Activated CD8-positive, alpha-beta T cell treated with anti-CD3 and anti-CD28 coated beads for 36 hours (primary cell): ENCODE data around the gene CD4. TPM values are rescaled to one million over a fixed set of nuclear protein-coding genes. Genes with fewer than 3 reads are reported as not detected.

ENCODE experiments used
- ATAC-seq: fragments of 200-7000 bp; cut with Tn5 transposase; one replicate; pipeline ENCODE4 v1.10.0; 2021; ENCODE audit warnings: mild to moderate bottlenecking, moderate library complexity
- CTCF ChIA-PET: fragments of 350-600 bp; sonication (Branson Sonifier 250); formaldehyde crosslinking; loops from one replicate; lab custom pipeline; 2021; ENCODE audit warnings: antibody characterized with exemption; lab: Charles Lee
- POLR2A ChIA-PET: fragments of 350-600 bp; sonication (Branson Sonifier 250); formaldehyde crosslinking; loops from one replicate; lab custom pipeline; 2021; ENCODE audit warnings: antibody characterized with exemption; lab: Charles Lee
- DNase-seq: peaks from one replicate; pipeline ENCODE4 v3.0.0-alpha.2; 2020
- H3K27ac Mint-ChIP-seq: one replicate; pipeline ENCODE4 v1.8.0; 2021; ENCODE audit warnings: mild to moderate bottlenecking, mixed read lengths
- H3K27me3 Mint-ChIP-seq: one replicate; pipeline ENCODE4 v1.8.0; 2021; ENCODE audit warnings: mixed read lengths
- H3K36me3 Mint-ChIP-seq: one replicate; pipeline ENCODE4 v1.8.0; 2021; ENCODE audit warnings: low read depth, mixed read lengths
- H3K4me1 Mint-ChIP-seq: one replicate; pipeline ENCODE4 v1.8.0; 2021; ENCODE audit warnings: low read depth, mixed read lengths
- H3K4me3 Mint-ChIP-seq: one replicate; pipeline ENCODE4 v1.8.0; 2021; ENCODE audit warnings: mild to moderate bottlenecking, moderate library complexity, mixed read lengths
- H3K9me3 Mint-ChIP-seq: one replicate; pipeline ENCODE4 v1.8.0; 2021; ENCODE audit warnings: mixed read lengths
- CTCF ChIP-seq: fragments of 200-600 bp; IDR thresholded peaks from one replicate; pipeline ENCODE4 v1.8.0; 2022; ENCODE audit warnings: antibody characterized with exemption, mild to moderate bottlenecking
- intact Hi-C: fragments of 100-400 bp; cut with micrococcal nuclease; formaldehyde crosslinking; loops from one replicate; pipeline ENCODE4 v1.10.0; 2022
- total RNA-seq, 2 experiments: library from RNA; stranded (reverse); gene quantifications; one replicate each; pipeline ENCODE4 v1.2.3, GENCODE V29; 2021

CD4 gene
- total RNA-seq, 2 experiments from 2014 or later, result 11.1 to 14.1 TPM

- CTCF ChIA-PET, result interaction anchor here (0.7 to 16.4 kb wide), 34 partner anchors 9 to 357 kb away, joined by 3 to 341 read pairs (median 7); partner anchors contain the start of genes C1RL, CD4, CDCA3 and COPS7A
- Mint-ChIP-seq H3K4me1 (peaks cover 20% of the 10 kb centered on the region), H3K9me3 (no peaks in the 10 kb centered on the region), H3K27me3 (no peaks in the 10 kb centered on the region), H3K36me3 (peaks cover 33% of the 10 kb centered on the region), H3K4me3 (peak overlapping the region; percentile 91), H3K27ac (peak overlapping the region; percentile 99)
- TF ChIP-seq CTCF, result no peak
- intact Hi-C loops, result loop anchor here (5.0 kb wide), 1 partner anchor 75 kb away; the partner anchor contains the start of gene P3H3
- DNase-seq (peak; percentile 62), ATAC-seq (peak; percentile 2)
- POLR2A ChIA-PET, result interaction anchor here (0.6 to 5.1 kb wide), 29 partner anchors 11 to 220 kb away, joined by 3 to 31 read pairs (median 6); partner anchors contain the start of genes C12orf57, CD4, CDCA3 and COPS7A
These were observed 37.0 kb upstream of the CD4 start for GRCh38 chr12:6752167-6752920.

- no peaks in the 10 kb centered on the region for H3K27me3 Mint-ChIP-seq
- H3K9me3 Mint-ChIP-seq, result no peaks in the 10 kb centered on the region
- DNase-seq, result peak; percentile 99
- no peak for TF ChIP-seq CTCF
- ChIA-PET CTCF (interaction anchor here (0.6 to 16.4 kb wide), 42 partner anchors 9 to 356 kb away, joined by 3 to 341 read pairs (median 5); partner anchors contain the start of genes C1RL, CD4, CDCA3 and COPS7A), POLR2A (interaction anchor here (0.8 to 5.1 kb wide), 32 partner anchors 9 to 221 kb away, joined by 3 to 31 read pairs (median 6); partner anchors contain the start of genes C12orf57, CD4, CDCA3 and COPS7A)
- intact Hi-C loops, result loop anchor here (5.0 kb wide), 1 partner anchor 74 kb away; the partner anchor contains the start of gene P3H3
- peak within 1 kb of the TSS; percentile 99 for H3K27ac Mint-ChIP-seq
- ATAC-seq, result peak; percentile 95
- H3K36me3 Mint-ChIP-seq, result peaks cover 25% of the 10 kb centered on the region
- H3K4me1 Mint-ChIP-seq, result peaks cover 20% of the 10 kb centered on the region
- H3K4me3 Mint-ChIP-seq, result peak within 1 kb of the TSS; percentile 91
These were observed 36.2 kb upstream of the CD4 start, which contains the start of gene MLF2 for GRCh38 chr12:6752921-6753771. MLF2 (minus strand) TSS chr12:6753141; CDS start chr12:6752334, 807 bp downstream.

GRCh38 chr12:6753772-6754356 lies 35.5 kb upstream of the CD4 start:
- Mint-ChIP-seq H3K9me3 (no peaks in the 10 kb centered on the region), H3K4me1 (peaks cover 27% of the 10 kb centered on the region), H3K27ac (peak overlapping the region; percentile 99), H3K27me3 (peaks cover 1% of the 10 kb centered on the region), H3K4me3 (peak overlapping the region; percentile 91), H3K36me3 (peaks cover 22% of the 10 kb centered on the region)
- intact Hi-C loops, result loop anchor here (5.0 kb wide), 1 partner anchor 73 kb away; the partner anchor contains the start of gene P3H3
- no peak for DNase-seq
- ChIA-PET CTCF (interaction anchor here (0.7 to 16.4 kb wide), 35 partner anchors 9 to 355 kb away, joined by 3 to 341 read pairs (median 5); partner anchors contain the start of genes C1RL, CD4, CDCA3 and COPS7A), POLR2A (interaction anchor here (1.0 to 5.1 kb wide), 21 partner anchors 8 to 118 kb away, joined by 3 to 31 read pairs (median 9); partner anchors contain the start of genes CDCA3, COPS7A, LAG3 and P3H3)
- peak; percentile 88 for TF ChIP-seq CTCF
- ATAC-seq, result no peak

GRCh38 chr12:6754411-6754810 lies 34.9 kb upstream of the CD4 start:
- CTCF ChIA-PET, result interaction anchor here (0.7 to 16.4 kb wide), 30 partner anchors 9 to 150 kb away, joined by 3 to 341 read pairs (median 8); partner anchors contain the start of genes CD4, CDCA3, COPS7A and GNB3
- no peak overlapping the region for H3K27ac Mint-ChIP-seq
- no peak for TF ChIP-seq CTCF

More at GRCh38 chr12:6754411-6754810, 34.9 kb upstream of the CD4 start:
- POLR2A ChIA-PET, result interaction anchor here (1.5 to 5.1 kb wide), 12 partner anchors 9 to 117 kb away, joined by 3 to 31 read pairs (median 15); partner anchors contain the start of genes CDCA3, COPS7A, P3H3 and PTMS
- peaks cover 20% of the 10 kb centered on the region for H3K36me3 Mint-ChIP-seq
- no peak for DNase-seq
- H3K27me3 Mint-ChIP-seq, result peaks cover 1% of the 10 kb centered on the region
- H3K9me3 Mint-ChIP-seq, result no peaks in the 10 kb centered on the region
- no peak overlapping the region for H3K4me3 Mint-ChIP-seq
- no peak for ATAC-seq
- intact Hi-C loops, result loop anchor here (5.0 kb wide), 1 partner anchor 73 kb away; the partner anchor contains the start of gene P3H3
- H3K4me1 Mint-ChIP-seq, result peaks cover 29% of the 10 kb centered on the region
